IPS-15b (cell line): Measurements from ENCODE around the gene AEN.

Source experiments
- H3K27me3 ChIP-seq: one replicate; pipeline ENCODE4 v1.6.1; 2013; ENCODE audit warnings: low read length; ENCODE audit not compliant: control insufficient read depth, insufficient read depth
- H3K36me3 ChIP-seq: one replicate; pipeline ENCODE4 v1.6.1; 2013; ENCODE audit warnings: low read length; ENCODE audit not compliant: control insufficient read depth, insufficient read depth
- H3K4me1 ChIP-seq: one replicate; pipeline ENCODE4 v1.6.1; 2013; ENCODE audit warnings: mild to moderate bottlenecking, low read length; ENCODE audit not compliant: control insufficient read depth, insufficient read depth
- H3K4me3 ChIP-seq: one replicate; pipeline ENCODE4 v1.5.1; 2013; ENCODE audit warnings: low read depth, low read length
- H3K9ac ChIP-seq: one replicate; pipeline ENCODE4 v1.6.1; 2013; ENCODE audit warnings: low read depth, mild to moderate bottlenecking, low read length
- H3K9me3 ChIP-seq: one replicate; pipeline ENCODE4 v1.6.1; 2013; ENCODE audit warnings: mild to moderate bottlenecking, low read length; ENCODE audit not compliant: control insufficient read depth, insufficient read depth

AEN gene

GRCh38 chr15:88656760-88657221 lies 35.7 kb downstream of the AEN start:
- no peak overlapping the region for H3K9ac ChIP-seq
- H3K27me3 ChIP-seq: no peaks in the 10 kb centered on the region
- H3K36me3 ChIP-seq: no peaks in the 10 kb centered on the region
- no peak overlapping the region for H3K4me3 ChIP-seq
- peaks cover 7% of the 10 kb centered on the region for H3K4me1 ChIP-seq
- H3K9me3 ChIP-seq: no peaks in the 10 kb centered on the region

DNA sequence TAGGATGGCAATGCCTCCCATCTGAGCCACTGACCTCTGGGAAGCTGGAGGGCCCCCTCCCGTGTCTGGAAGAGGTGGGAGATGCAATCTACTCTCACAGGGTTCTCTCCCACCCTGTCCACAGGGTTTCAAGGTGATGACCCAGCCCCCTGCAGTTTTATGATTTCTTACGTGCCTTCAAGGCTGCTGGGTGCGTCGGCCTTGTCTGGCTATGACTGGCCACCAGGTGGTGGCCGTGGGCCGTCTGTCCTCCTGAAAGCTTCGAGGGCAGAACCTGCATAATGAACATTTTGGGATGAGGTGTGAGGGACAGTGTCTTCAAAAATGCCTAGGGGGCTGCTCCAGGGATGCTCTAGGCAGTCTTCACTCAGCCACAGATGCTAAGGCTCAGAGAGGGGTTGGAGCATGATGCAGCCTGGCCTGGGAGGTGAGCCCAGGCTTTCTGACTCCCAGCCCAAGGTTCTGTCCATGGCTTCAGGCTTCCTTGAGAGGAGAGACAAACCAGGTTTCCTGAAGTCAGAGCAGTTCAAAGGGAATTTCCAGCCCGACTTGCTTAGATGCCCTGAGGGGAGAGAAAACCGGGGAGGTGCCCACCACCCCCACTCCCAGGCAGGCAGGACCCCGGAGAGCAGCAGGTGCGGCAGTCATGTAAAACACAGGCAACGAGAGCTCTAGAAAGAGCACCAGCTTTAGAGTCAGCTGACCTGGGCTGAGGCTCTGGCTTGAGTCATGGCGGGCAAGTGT lies 36.4 kb downstream of the AEN start:
- no peak overlapping the region for H3K9ac ChIP-seq
- H3K27me3 ChIP-seq: no peaks in the 10 kb centered on the region
- H3K9me3 ChIP-seq: no peaks in the 10 kb centered on the region
- H3K36me3 ChIP-seq: no peaks in the 10 kb centered on the region
- H3K4me3 ChIP-seq: no peak overlapping the region
- H3K4me1 ChIP-seq: peaks cover 4% of the 10 kb centered on the region

- Histone ChIP-seq H3K27me3 (no peaks in the 10 kb centered on the region), H3K9me3 (no peaks in the 10 kb centered on the region), H3K4me1 (no peaks in the 10 kb centered on the region), H3K4me3 (no peak overlapping the region), H3K9ac (no peak overlapping the region), H3K36me3 (no peaks in the 10 kb centered on the region)
These were observed 37.2 kb downstream of the AEN start for GRCh38 chr15:88658070-88658965.

DNA sequence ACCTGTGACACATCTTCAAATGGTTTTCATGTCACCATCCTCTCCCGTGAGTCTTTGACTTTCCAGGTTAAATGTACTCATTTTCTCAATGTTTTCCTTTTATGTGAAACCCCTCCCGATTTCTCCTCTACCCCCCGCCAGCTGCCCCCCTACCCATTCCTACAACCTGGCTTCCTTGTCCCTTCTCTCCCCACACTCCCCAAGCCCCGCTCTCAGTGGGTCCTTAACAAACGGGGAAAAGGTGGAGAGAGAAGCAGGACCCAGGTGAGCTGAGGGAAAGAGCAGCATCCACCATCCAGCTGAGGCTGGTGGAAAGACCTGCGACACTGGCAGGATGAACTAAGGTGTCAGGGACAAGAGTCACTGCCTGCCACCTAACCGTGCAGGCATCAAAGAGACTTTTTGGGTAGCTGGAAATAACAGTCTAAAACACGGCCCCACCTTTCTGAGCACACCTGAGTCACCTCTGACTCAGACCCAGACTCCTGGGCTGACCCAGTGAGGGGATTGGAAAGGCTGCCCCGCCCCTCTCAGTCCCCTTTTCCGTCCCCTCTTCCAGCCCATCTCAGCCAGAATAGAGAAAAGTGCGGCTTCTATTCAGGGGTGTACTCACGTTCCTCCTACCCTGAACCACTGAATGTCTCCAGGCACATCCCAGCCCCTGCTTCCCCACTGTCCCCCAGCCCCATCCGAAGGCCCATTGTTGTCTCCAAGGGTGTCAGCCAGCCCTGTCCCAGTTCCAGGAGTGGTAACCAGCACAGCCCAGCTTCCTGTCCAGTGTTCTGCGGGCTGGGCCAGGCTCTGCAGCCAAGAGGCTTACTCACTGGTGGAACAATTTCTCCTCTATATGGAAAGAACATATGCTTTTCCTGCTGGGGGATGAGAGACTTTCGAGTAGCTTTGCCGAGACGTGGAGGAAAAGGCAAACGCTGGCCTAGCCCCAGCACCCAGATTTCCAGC lies 38.1 kb downstream of the AEN start:
- Histone ChIP-seq H3K4me3 (no peak overlapping the region), H3K27me3 (no peaks in the 10 kb centered on the region), H3K4me1 (no peaks in the 10 kb centered on the region), H3K36me3 (no peaks in the 10 kb centered on the region), H3K9ac (no peak overlapping the region), H3K9me3 (no peaks in the 10 kb centered on the region)

DNA sequence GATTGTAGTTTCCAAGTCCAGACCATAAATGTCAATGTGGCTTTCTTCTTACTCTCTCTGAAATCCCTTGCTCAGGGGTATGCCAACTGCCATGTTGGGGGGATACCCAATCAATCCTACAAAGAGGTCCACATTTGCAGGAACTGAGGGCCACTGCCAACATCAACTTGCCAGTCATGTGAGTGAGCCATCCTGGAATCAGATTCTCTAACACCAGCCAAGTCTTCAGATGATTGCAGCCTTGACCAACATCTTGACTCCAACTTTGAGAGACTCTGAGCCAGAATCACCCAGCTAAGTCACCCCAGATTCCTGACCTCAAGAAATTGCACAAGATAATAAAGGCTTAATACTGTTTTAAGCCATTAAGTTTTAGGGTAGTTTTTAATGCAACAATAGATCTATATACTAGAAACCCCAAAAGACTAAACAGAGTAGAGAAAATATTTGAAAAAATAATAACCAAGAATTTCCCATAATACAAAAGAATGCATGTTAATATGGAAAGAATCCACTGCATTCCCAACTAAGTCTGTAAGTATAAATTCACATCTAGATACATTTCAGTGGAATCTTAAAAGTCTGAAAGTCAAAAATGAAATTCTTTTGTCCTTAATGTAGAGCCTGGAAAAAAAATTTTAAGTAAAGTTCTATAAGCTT lies 40.0 kb downstream of the AEN start:
- Histone ChIP-seq H3K27me3 (no peaks in the 10 kb centered on the region), H3K9me3 (no peaks in the 10 kb centered on the region), H3K4me3 (no peak overlapping the region), H3K4me1 (no peaks in the 10 kb centered on the region), H3K9ac (no peak overlapping the region), H3K36me3 (no peaks in the 10 kb centered on the region)

DNA sequence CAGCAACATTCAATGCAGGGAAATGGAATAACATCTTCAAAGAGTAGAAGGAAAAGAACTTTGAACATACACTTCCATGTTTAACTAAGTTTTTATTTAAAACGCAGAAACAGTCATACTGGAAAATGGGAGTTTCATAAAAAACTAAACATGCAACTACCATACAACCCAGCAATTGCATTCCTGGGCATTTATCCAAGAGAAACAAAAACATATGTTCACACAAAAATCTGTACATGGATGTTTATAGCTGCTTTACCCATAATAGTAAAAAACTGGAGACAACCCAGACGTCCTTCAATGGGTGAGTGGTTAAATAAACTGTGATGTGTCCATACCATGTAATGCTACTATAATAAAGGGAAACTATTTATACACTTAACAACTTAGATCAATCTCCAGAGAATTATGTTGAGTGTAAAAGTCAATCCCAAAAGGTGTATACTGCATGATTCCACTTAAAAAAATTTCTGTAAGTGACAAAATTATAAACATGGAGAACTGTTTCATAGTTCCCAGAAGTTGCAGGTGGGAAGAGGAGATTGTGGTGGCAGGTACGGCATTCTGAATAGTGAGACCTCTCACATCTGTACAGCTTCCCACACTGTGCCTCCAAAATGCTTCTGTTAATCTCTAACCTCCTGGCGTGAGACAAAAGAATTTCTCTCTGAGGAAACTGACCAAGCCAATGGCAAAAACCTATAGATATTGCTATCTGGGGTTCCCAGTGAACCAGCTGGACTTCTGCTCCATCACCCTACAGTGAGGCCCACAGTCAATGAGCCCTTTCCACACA lies 40.8 kb downstream of the AEN start:
- H3K4me3 ChIP-seq: no peak overlapping the region
- H3K27me3 ChIP-seq: no peaks in the 10 kb centered on the region
- no peaks in the 10 kb centered on the region for H3K9me3 ChIP-seq
- H3K9ac ChIP-seq: no peak overlapping the region
- no peaks in the 10 kb centered on the region for H3K4me1 ChIP-seq
- no peaks in the 10 kb centered on the region for H3K36me3 ChIP-seq

DNA sequence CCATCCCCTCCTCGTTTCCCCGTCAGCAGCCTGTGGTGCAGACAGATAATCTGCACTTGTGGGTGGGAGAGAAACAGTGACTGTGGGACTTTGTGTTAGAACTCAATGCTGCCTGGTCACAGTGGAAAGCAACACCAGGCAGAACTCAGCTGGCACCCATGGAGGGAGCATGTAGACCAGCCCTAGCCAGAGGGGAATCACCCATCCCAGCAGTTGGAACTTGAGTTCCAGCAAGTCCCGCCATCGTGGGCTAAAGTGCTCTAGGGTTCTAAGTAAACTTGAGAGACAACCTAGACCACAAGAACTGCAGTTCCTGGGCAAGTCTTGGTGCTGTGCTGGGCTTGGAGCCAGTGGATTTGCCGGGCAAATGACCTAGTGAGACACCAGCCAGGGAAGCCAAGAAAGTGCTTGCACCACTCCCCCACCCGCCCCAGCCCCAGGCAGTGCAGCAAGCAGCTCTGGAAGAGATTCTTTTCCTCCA lies 42.0 kb downstream of the AEN start:
- Histone ChIP-seq H3K9me3 (no peaks in the 10 kb centered on the region), H3K27me3 (no peaks in the 10 kb centered on the region), H3K36me3 (no peaks in the 10 kb centered on the region), H3K4me1 (no peaks in the 10 kb centered on the region), H3K9ac (no peak overlapping the region), H3K4me3 (no peak overlapping the region)

- H3K36me3 ChIP-seq: no peaks in the 10 kb centered on the region
These were observed 43.1 kb downstream of the AEN start for GRCh38 chr15:88664151-88664778.

DNA sequence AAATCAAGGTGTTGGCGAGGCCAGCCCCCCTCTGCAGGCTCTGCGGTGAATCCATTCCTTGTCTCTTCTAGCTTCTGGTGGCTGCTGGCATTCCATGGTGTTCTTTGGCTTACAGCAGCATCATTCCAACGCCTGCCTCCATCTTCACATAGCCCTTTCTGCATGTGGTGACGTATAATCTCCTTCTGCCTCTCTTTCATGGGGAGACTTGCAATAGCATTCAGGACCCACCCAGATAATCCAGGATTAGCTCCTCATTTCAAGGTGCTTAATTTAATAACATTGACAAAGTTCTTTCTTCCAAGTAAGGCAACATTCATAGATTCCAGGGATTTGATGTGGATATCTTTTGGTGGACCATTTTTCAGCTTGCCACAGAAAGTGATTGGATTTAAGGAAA lies 53.5 kb downstream of the AEN start:
- H3K27me3 ChIP-seq: no peaks in the 10 kb centered on the region
- no peaks in the 10 kb centered on the region for H3K36me3 ChIP-seq
- H3K4me1 ChIP-seq: no peaks in the 10 kb centered on the region

More at GRCh38 chr15:88664151-88664778, 43.1 kb downstream of the AEN start:
- H3K27me3 ChIP-seq: no peaks in the 10 kb centered on the region
- H3K4me1 ChIP-seq: no peaks in the 10 kb centered on the region
- no peaks in the 10 kb centered on the region for H3K9me3 ChIP-seq
- H3K4me3 ChIP-seq: no peak overlapping the region
- H3K9ac ChIP-seq: no peak overlapping the region

DNA sequence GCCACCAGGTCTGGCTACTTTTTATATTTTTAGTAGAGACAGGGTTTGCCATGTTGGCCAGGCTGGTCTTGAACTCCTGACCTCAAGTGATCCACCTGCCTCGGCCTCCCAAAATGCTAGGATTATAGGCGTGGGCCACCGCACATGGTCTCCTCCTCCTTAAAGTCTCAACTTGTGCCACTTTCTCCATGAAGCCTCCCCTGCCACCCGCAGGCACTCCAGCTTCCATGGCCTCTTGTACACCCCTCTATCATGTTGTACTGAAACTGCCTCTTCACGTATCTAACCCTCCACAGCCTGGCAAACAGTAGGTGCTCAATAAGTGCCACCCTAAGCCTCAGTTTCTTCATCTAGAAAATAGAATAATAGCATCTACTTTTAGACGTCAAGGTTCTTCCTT lies 57.6 kb downstream of the AEN start:
- no peaks in the 10 kb centered on the region for H3K9me3 ChIP-seq
- no peak overlapping the region for H3K9ac ChIP-seq
- no peaks in the 10 kb centered on the region for H3K4me1 ChIP-seq
- no peaks in the 10 kb centered on the region for H3K27me3 ChIP-seq
- H3K4me3 ChIP-seq: no peak overlapping the region
- no peaks in the 10 kb centered on the region for H3K36me3 ChIP-seq

More for the DNA sequence above, 53.5 kb downstream of the AEN start:
- Histone ChIP-seq H3K4me3 (no peak overlapping the region), H3K9ac (no peak overlapping the region), H3K9me3 (no peaks in the 10 kb centered on the region)
